ENCODE results near the gene CD24.

Gene CD24

DNA sequence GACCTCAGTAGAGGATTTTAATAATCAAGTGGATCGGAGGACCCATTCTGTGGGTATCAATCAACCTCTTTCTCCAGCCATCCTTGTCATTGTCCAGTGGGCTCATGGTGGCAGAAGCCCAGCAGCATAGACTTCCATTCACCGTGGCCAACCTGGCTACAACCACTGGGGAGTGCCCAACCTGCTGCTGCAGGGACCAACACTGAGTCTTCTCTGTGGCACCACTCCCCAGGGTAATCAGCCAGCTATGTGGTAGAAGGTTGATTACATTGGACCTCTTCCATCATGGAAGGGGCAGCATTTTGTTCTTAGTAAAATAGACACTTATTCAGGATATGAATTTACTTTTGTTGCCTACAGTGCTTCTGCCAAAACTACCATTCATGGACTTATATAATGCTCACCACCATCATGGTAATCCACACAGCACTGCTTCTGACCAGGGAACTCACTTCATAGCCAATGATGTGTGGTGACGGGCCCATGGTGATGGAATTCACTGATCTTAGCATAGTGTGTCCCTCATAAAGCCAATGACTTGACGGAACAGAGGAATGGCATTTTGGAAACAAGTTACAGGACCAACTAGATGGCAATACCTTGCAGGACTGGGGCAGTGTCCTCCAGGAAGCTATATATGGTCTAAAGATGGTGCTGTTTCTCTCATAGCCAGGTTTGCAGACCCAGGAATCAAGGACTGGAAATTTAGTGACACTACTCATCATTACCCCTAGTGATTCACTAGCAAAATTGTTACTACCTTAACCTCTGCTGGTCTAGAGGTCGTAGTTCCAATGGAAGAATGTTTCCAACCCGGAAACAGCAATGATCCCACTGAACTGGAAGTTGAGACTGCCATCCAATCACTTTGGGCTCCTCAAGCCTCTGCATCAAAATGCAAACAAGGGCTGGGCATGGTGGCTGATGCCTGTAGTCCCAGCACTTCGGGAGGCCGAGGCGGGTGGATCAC is 7.6 kb downstream of the CD24 start:
- H3K4me3 ChIP-seq (ENCODE audit: low read depth, low read length): no peak overlapping the region
- TF ChIP-seq, protein P1, sequence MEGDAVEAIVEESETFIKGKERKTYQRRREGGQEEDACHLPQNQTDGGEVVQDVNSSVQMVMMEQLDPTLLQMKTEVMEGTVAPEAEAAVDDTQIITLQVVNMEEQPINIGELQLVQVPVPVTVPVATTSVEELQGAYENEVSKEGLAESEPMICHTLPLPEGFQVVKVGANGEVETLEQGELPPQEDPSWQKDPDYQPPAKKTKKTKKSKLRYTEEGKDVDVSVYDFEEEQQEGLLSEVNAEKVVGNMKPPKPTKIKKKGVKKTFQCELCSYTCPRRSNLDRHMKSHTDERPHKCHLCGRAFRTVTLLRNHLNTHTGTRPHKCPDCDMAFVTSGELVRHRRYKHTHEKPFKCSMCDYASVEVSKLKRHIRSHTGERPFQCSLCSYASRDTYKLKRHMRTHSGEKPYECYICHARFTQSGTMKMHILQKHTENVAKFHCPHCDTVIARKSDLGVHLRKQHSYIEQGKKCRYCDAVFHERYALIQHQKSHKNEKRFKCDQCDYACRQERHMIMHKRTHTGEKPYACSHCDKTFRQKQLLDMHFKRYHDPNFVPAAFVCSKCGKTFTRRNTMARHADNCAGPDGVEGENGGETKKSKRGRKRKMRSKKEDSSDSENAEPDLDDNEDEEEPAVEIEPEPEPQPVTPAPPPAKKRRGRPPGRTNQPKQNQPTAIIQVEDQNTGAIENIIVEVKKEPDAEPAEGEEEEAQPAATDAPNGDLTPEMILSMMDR (IDR thresholded peaks at IDR 0.05; ENCODE audit: borderline replicate concordance, insufficient read depth, low read depth, low read length): no peak

DNA sequence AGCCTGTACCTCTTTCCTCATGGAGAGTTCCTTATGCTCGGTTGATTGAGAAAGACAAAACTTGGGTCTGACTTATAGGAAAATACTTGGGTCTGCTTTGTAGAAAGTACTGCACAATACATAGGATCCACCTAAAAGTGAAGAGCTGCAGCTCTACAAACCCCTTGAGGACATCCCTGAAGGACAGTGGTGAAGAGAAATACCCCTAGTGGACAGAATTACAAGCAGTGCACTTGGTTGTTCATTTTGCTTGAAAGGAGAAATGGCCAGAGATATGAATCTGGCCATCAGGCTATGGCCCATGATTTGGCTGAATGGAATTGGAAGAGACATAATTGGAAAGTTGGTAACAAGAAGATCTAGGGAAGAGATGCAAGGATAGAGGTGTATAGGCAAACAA is 8.3 kb downstream of the CD24 start:
- H3K4me3 ChIP-seq (ENCODE audit: low read depth, low read length): no peak overlapping the region
- TF ChIP-seq, protein P1 (IDR thresholded peaks at IDR 0.05; ENCODE audit: borderline replicate concordance, insufficient read depth, low read depth, low read length): no peak

DNA sequence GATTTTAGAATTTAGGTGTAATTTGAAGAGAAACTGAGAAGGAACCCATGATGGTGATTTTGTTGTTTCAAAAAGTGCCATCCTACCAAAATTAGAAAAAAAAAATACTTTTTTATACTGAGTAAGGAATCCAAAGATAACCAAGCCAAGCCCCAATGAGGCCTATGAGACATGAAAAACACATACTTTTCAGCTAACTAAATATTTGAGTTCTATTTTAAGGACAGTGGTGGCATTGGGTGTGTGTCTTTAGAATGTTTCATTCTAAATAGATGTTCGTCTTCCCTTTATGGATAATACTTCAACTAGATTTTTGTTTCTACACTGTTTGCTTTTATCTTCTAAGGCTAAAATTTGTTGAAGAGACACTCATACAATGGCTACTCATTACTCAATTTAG is 9.6 kb downstream of the CD24 start:
- TF ChIP-seq, protein P1 (IDR thresholded peaks at IDR 0.05; ENCODE audit: borderline replicate concordance, insufficient read depth, low read depth, low read length): no peak
- H3K4me3 ChIP-seq (ENCODE audit: low read depth, low read length): no peak overlapping the region

DNA sequence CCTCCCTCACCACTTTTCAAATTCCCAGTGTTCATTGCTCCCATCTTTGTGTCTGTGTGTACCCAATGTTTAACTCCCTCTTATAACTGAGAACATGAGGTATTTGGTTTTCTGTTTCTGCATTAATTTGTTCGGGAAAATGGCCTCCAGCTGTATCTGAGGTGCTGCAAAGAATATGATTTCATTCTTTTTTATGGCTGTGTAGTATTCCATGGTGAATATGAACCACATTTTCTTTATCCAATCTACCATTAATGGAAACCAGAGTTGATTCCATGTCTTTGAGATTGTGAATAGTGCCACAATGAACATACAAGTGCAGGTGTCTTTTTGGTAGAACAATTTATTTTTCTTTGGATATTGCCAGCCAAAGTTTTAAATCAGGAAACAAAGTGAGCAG is 10.4 kb downstream of the CD24 start:
- TF ChIP-seq, protein P1 (IDR thresholded peaks at IDR 0.05; ENCODE audit: borderline replicate concordance, insufficient read depth, low read depth, low read length): no peak
- no peak overlapping the region for H3K4me3 ChIP-seq (ENCODE audit: low read depth, low read length)

DNA sequence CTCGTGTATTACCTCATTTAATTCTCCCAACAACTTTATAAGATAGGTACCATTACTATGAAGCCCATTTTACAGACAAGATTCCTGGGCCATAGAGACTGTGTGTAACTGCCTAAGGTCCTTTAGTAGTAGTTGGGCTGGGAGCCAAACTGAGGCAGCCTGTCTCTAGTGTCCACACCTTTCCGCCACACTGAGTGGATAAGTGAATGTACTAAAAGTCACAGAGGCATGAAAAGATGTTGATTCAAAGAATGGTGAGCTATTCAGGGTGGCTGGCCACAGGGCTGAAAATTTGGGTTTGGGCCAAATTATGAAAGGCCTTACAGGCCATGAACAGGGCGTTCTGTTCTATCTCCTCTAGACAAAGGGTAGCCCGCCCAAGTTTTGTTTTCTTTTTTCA is 11.0 kb downstream of the CD24 start:
- H3K4me3 ChIP-seq (ENCODE audit: low read depth, low read length): no peak overlapping the region
- TF ChIP-seq, protein P1 (IDR thresholded peaks at IDR 0.05; ENCODE audit: borderline replicate concordance, insufficient read depth, low read depth, low read length): no peak

DNA sequence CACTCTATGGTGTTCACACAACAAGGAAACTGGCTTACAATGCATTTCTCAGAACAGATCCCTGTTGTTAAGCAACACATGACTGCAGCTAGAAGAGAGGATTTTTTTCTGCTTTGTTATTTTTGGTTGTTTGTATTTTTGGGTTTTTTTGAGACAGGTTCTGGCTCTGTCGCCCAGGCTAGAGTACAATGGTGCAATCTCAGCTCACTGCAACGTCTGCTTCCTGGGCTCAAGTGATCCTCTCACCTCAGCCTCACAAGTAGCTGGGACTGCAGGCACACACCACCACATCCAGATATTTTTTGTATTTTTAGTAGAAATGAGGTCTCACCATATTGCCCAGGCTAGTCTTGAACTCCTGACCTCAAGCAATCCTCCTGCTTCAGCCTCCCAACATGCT is 12.7 kb downstream of the CD24 start:
- no peak overlapping the region for H3K4me3 ChIP-seq (ENCODE audit: low read depth, low read length)
- TF ChIP-seq, protein P1 (IDR thresholded peaks at IDR 0.05; ENCODE audit: borderline replicate concordance, insufficient read depth, low read depth, low read length): no peak

DNA sequence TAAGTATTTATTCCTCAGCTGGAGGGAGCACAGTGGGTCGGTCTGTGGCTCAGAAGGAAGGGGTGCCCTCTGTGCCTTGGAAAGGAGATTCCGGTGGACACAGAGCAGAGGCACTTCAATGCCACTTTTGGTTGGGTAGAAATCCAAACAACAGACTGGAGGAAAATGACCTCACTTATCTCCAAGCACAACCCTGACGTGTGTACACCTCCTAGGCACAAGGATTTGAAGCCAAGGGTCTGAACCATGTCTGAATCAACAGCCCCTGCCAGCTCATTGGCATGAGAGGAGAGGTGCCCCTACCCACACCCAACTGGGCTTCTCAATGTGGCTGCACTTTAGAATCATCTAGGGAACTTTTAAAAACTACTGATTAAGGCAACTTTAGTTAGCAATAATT is 13.4 kb downstream of the CD24 start:
- TF ChIP-seq, protein P1 (IDR thresholded peaks at IDR 0.05; ENCODE audit: borderline replicate concordance, insufficient read depth, low read depth, low read length): no peak
- no peak overlapping the region for H3K4me3 ChIP-seq (ENCODE audit: low read depth, low read length)
